Right forelimb (tissue), 1 donor: Measurements from ENCODE around the gene BCL7C.
"Not testable (repeated sequence)": the region's sequence is repeated elsewhere in the genome, so short reads cannot be mapped to it uniquely, and the experiment has no call there.

Source experiments
- DNase-seq: peaks from one replicate; pipeline ENCODE4 v3.0.0-alpha.2; 2018

BCL7C gene

DNA sequence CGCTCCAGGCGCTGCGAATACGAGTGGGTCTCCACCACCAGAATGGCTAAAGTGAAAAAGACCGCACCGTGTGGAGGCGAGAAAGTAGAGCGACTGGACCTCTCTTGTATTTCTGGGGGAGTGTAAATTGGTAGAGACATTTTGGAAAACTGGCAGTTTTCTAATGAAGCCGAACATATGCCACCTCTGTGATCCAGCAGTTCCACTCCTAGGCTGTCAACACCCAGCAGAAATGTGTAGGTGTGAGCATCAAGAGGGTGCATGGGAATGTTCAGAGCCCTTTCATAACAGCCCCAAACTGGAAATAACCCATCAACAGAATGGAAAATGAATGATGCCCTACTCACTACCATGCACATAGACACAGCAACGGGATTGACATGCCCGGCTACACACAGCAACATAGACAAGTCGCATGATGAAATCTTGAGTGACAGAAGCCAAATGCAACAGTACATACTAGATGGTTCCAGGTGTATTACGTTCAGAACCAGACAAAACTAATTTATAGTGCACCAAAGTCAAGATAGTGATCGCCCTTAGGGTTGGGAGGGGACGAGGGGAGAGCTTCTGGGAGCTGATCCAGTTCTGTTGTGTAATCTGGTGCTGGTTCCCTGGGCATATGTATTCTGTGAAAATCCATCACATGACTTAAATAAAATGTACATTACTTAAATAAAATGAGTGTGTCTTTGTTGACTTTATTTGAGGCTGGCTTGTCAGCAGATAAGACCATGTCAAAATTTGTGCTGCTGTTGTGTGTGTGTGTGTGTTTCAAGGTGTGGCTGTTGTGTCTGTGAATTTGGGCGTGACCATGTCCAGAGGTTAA is 877 bp upstream of the BCL7C start:
- DNase-seq = no peak

DNA sequence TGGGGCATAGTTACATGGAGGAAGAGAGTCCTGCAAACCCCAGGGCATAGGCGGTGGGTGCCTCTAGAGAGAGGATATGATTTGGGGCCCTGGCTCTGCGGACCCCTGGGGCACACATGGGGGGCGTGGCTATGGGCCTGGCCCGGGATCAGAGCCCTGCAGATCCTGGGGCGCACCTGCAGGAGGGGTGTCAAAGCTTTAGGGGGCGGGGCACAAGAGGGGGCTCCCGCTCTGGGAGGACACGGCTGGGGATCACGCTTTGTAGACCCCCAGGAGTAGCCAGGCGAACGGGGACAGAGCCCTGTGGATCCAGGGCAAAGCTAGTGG is 497 bp downstream of the BCL7C start:
- no peak for DNase-seq

- no peak for DNase-seq
These were observed 1.0 kb downstream of the BCL7C start for GRCh38 chr16:30892670-30893416.

- DNase-seq = not testable (repeated sequence)
These were observed 2.6 kb downstream of the BCL7C start for GRCh38 chr16:30891043-30891823.

DNA sequence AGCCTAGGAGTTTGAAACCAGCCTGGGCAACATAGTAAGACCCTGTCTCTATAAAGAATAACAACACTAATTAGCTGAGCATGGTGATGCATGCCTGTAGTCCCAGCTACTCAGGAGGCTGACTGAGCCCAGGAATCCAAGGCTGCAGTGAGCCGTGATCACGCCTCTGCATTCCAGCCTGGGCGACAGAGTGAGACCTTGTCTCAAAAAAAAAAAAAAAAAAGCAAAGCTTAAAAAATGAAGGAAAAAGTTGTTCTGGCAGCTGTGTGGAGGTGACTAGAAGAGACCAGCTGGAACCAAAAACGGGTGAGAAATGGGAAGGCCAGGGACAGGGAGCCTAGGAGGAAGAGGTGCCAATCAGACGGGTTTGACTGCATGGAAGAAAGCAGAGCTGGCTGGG is 4.2 kb downstream of the BCL7C start:
- DNase-seq = no peak

DNA sequence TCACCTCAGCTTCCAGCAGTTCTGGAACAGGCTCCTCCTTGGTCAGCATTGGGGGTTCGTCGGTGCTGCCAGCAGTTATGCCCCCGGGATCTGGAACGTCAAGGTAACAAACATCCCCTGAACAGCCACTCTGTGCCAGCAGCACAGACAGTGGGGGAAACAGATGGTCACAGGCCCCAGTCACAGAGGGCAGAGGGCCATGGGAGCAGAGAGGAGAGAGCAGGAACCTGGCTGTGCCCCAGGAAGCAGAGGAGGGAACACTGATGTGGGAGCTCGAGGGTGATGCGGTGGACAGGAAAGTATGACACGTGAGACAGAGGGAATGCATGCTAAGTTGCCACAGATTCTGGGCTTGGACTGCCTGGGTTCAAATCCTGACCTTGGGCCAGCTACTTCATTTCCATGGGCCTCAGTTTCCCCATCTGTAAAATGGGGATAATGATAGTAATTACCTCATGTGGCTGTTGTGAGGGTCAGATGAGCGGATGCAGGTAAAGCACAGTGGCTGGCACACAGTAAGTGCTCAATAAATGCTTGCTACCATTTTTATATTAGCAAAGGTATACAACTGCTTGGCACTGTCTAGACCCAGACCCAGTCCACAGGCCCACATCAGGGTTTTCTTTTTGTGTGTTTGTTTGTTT is 4.9 kb downstream of the BCL7C start:
- DNase-seq = no peak

DNA sequence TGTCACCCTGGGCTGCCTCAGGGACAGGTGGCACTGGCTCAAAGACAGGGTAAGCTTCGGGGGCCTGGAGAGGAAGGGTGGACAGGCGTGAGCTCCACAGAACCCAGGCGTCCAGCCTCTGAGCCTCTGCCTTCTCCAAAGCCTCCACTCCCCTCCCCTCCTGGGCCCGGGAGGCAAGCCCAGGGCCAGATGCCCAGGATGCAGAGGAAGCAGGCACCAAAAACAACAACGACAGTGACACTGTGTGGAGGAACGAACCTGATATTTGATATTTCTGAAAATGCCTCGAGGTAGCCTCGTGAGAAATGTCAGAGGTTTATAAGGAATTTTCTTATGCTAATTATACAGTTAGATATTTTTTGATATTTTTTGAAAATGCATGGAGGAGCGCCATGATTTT is 6.0 kb downstream of the BCL7C start:
- DNase-seq = no peak

DNA sequence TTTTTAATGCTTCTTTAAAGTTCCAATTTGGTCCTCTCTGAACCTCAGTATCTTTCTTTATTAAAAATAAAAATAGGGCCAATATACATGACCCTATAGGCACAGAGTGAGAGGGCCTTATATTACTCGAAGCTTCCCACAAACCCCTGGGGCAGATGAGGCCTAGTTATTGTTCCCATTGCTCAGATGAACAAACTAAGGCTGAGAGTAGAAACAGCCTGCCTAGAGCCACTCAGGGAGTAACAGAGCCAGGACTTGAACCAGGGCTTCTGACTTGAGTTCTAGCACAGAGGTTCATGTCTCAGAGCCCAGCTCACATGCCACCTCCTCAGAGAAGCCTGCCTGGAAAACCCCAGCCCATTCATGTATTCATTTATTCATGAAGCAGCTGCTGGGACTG is 7.7 kb downstream of the BCL7C start:
- no peak for DNase-seq

DNA sequence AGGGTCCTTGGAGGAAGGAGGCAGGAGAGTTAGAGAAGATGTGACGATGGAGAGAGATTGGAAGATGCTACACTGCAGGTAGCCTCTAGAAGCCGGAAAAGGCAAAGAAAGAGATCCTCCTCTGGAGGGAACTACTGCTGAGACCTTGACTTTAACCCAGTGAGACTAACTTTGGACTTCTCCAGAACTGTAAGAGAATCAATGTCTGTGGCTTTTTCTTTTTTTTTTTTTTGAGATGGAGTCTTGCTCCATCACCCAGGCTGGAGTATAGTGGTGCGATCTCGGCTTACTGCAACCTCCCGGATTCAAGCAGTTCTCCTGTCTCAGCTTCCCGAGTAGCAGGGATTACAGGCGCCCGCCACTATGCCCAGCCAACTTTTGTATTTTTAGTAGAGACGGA is 8.7 kb downstream of the BCL7C start:
- no peak for DNase-seq

DNA sequence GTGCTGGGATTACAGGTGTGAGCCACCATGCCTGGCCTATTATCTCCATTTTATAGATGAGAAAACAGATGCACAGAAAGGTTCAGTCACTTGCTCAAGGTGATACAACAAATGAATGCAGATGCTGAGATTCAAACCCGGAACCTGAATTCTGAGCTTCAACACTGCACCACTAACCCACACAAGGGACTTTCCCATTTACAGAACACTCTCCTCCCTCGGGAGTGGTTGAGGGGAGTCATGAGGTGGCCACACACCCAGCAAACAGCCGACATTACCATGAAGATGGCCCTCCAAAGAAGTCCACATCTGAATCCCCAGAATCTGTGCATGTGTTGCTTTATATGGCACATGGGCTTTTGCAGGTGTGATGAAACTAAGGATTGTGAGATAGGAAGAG is 9.1 kb downstream of the BCL7C start:
- DNase-seq = no peak

DNA sequence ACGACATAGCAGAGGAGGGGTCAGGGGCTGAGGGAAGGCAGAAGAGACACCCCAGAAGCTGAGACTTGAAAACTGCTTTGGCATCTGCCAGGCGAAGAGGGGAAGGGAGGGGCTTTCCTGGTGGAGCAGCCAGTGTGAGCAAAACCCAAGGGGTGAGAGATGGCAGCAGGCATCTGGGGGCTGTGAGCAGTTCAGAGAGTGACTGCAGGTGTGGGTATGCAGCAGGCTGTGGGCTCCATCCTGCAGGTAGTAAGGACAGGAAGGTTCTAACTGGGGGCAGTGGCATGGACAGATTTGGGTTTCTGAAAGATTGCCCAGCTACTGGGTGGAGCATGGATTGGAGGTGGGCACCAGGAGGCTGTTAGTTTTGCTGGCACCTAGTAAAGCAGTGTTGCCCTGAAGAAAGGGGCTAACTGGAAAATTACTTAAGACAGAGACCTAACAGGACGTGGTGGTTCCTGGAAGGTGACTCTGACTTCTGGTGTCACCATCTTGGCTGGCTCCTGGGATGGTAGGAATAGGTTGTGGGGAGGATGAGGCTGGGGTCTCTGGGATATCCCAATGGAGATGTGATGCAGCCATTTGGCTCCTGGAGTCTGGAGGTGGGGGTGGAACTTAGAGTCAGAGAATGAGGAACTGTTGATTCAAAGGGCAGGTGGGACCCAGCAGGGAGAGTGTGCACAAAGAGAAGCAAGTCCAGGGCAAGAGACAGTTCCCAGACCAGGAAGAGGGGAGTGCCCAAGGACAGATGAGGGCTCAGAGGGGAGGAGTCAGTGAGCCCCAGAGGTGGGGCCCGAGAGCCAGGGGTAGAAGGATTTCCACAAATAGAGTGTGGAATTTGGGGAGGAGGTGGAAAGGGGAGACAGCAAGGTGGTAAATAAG is 11.2 kb downstream of the BCL7C start:
- DNase-seq = no peak

DNA sequence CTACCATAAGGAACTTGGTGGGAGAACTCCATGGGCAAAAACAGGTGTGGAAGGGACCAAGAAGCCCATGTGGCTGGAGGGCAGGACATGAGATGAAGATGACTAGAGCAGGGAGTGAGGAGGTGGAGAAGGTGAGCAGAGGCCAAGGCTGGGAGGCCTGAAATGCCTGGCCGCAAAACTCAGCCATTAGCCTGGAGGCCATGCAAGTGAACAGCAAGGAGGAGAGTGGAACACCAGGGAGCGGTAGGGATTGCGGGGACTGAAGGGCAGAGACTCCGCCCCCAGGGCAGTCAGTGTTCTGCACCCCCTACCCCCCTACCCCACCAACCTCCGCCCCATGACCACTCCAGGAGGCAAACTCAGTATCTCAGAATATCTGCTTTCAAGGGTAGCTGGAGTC is 17.0 kb downstream of the BCL7C start:
- DNase-seq = no peak

DNA sequence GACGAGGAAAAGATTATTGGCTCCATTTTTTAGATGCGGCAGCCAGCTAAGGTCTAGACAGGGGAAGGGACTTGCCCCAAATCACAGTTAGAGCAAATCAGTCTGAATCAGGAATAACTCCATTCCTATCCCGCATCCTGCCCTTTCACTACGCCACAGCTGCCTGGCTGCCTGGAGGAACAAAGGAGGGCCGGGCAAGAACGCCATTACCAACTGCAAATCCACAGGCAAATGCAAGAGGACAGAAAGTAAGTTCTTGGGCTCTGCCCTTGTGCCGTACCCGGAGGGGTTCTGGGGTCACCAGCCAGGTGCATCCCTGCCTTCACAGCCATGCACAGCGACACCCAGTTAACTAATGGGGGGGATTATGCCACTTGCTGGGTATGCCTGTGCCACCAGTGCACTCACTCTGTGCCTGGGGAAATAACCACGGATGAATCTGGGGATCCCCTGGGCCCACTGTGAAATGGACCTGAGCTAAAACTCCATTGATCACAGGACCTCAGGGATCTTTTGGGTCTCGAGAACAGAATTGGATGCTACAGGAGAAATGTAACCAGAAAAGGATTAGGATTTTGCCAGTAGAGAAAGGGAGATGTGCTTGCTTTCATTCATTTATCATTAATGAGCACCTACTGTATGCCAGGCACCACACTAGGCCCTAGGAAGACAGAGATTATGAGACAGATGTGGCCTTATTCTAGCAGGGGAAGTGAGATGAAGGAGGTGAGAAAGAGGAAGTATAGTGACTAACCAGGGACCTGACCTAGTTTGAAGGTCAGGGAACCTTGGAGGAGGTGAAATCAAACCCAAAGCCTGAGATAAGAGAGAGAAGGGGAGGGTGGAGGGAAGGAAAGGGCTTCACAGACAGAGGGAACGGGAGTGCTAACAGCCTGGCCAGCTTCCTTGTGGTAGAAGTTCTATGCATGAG is 17.7 kb downstream of the BCL7C start:
- peak; percentile 61 for DNase-seq

DNA sequence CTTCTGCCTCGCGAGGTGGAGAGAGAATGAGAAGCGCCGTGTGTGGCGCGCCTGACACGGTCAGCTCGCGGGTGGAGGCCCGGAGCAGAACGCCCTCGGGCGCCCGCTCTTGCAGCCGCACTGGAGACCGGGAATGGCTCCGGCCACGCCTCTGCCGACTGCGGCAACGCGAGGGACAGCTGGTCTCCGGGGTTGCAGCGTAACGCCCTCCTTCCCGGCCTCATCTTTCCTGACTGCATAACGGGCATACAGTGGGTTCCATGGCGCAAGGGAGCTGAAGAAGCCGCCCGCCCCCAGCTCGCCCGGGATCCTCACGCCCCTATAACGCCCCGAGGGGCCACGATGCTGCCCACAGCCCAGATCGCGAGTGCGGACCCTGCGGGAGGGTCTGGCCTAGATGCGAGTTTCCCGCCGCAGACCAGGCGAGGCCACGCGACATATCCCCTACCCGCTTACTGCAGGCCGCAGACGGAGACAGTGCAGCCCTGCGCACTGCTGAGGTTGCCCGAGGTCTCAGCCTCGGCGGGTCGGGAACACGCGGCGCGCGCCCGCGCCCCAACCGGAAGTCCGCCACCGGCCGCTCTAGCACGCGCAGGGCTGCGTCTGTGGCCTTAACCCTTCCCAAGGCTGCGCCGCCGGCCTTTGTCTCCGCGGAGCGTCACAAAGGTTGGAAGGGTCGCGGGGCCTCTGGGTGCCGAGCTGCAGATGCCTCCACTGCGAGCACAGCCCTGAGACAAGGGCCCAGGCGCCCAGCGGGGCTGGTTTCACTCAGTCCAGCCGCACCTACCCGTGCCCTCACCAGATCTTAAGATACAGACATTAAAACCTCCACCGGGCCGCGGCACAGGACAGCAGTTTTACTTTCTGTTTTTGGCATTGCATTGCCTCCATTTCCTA is 18.8 kb downstream of the BCL7C start:
- DNase-seq = peak; percentile 96

DNA sequence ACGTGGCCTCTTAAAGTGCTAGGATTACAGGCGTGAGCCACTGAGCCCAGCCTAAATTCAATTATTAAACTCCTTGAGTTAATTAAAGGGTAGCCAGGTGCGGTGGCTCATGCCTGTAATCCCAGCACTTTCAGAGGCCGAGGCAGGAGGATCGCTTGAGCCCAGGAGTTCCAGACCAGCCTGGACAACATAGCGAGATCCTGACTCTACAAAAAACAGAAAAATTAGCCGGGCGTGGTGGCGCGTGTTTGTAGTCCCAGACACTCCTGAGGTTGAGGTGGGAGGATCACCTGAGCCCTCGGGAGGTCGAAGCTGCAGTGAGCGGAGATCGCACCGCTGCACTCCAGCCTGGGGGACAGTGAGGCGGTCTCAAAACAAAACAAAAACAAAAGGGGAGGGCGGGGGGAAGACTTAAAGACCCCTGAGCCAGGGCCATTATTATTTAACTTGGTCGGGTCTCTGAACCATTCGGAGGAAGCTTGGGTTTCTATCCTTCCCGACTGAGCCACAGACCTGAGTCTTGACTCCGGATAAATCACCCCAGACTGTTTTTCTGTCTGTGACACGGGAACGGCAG is 19.5 kb downstream of the BCL7C start:
- DNase-seq = no peak

DNA sequence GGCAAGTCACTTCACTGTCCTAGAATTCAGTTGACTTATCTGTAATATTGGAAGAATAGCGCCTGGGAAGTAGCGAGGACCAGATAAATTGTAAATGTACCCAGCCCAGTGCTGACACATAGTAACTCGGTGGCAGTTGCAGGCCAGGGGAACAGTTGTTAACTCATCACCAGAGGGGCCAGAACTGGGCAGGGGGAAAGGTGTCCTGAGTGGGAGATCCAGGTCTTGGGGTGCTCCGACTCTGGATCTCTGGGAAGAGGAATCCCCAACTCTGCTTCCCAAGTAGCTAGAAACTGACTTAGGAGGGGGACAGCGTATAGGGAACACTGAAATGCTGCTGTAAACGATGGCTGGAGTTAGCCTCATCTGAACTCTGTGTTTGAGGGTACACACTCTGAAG is 23.0 kb downstream of the BCL7C start:
- DNase-seq = no peak

DNA sequence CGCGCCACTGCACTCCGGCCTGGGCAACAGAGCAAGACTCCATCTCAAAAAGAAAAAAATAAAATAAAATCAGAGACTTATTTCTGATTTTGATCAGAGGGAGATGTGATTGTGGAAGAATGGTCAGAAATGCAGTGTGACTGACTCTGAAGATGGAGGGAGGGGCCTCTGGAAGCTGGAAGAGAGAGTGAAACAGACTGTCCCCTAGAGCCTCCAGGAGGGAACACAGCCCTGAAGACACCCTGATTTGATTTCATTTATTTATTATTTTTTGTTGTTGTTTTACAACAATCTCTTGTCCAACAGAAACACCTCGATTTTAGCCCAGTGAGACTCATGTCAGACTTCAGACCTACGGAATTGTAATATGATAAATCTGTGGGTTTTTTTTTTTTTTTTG is 26.1 kb downstream of the BCL7C start:
- no peak for DNase-seq

DNA sequence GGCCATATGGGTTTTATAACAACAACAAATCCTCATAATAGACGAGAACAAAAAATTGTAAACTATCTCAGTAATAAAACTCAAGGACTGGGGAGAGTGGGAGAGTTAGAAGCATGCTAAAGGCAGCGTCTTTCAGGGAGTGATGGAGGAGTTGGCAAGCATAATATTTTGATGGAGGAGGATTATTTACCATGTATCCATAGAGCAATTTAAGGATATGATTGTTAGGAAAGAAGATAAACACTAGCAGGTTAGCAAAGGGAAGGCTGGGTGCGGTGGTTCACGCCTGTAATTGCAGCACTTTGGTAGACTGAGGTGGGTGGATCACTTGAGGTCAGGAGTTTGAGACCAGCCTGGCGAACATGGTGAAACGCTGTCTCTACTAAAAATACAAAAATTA is 27.8 kb downstream of the BCL7C start:
- no peak for DNase-seq

- DNase-seq = not testable (repeated sequence)
These were observed 30.7 kb downstream of the BCL7C start for GRCh38 chr16:30863178-30863577.

DNA sequence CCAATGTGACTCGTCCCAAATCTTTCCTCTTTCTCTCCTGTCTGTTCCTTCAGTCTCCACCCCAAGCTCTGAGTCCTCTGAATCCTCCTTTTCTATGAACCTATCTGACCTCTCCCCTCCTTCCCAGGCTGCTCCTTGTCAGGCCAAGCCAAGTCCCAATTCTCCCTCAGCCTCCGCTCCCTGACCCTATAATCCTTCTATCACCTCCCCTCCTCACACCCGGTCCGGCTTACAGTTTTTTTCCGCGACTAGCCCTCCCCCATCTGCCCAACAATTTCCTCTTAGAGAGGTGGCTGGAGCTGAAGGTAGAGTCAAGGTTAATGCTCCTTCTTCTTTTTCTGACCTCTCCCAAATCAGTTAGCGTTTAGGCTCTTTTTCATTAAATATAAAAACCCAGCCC is 33.1 kb downstream of the BCL7C start:
- not testable (repeated sequence) for DNase-seq
